ENCODE measurements around the gene CCDC196. TPM values are rescaled to one million over a fixed set of nuclear protein-coding genes. Genes with fewer than 3 reads are reported as not detected.
"Not testable (repeated sequence)": the region's sequence is repeated elsewhere in the genome, so short reads cannot be mapped to it uniquely, and the experiment has no call there.

The CCDC196 gene
- total and polyA plus RNA-seq, 2 donors: not detected

DNA sequence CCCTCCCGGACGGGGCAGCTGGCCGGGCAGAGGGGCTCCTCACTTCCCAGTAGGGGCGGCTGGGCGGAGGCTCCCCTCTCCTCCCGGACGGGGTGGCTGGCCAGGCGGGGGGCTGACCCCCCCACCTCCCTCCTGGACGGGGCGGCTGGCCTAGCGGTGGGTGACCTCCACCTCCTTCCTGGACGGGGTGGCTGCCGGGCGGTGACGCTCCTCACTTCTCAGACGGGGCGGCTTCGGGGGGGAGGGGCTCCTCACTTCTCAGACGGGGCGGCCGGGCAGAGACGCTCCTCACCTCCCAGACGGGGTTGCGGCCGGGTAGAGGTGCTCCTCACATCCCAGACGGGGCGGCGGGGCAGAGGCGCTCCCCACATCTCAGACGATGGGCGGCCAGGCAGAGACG is 59.6 kb downstream of the CCDC196 start:
- 94% methylated on average over 25 of the region's 32 CpGs for WGBS

More for the DNA sequence above, 59.6 kb downstream of the CCDC196 start:
- not testable (repeated sequence) for H3K27ac ChIP-seq (ENCODE audit: low read depth); H3K36me3 ChIP-seq (ENCODE audit: insufficient read depth); H3K4me3 ChIP-seq (ENCODE audit: low read depth, low read length); H3K4me1 ChIP-seq (ENCODE audit: insufficient read depth); DNase-seq (ENCODE audit: extremely low spot score)

Other genes starting within 250 kb of the CCDC196 start
- 18.1 TPM for gene GPHN, start 21.8 kb downstream of the CCDC196 start, total RNA-seq
- gene GPHN, start 21.8 kb downstream of the CCDC196 start, polyA plus RNA-seq: 14.6 TPM

All from urinary bladder (tissue), 4 donors.